Measurements from ENCODE around the gene PLA2G2C.

Gene PLA2G2C

GRCh38 chr1:20158358-20159070 lies 27.8 kb downstream of the PLA2G2C start:
- DNase-seq (ENCODE audit: low read depth in 1 of 2, low spot score in 1 of 2), result no peak

GRCh38 chr1:20154301-20154831 lies 32.0 kb downstream of the PLA2G2C start:
- no peak for DNase-seq (ENCODE audit: low read depth in 1 of 2, low spot score in 1 of 2)

- no peak for DNase-seq (ENCODE audit: low read depth in 1 of 2, low spot score in 1 of 2)
These were observed 33.3 kb downstream of the PLA2G2C start for GRCh38 chr1:20153000-20153418.

GRCh38 chr1:20152599-20152930 lies 33.8 kb downstream of the PLA2G2C start:
- no peak for DNase-seq (ENCODE audit: low read depth in 1 of 2, low spot score in 1 of 2)

DNA sequence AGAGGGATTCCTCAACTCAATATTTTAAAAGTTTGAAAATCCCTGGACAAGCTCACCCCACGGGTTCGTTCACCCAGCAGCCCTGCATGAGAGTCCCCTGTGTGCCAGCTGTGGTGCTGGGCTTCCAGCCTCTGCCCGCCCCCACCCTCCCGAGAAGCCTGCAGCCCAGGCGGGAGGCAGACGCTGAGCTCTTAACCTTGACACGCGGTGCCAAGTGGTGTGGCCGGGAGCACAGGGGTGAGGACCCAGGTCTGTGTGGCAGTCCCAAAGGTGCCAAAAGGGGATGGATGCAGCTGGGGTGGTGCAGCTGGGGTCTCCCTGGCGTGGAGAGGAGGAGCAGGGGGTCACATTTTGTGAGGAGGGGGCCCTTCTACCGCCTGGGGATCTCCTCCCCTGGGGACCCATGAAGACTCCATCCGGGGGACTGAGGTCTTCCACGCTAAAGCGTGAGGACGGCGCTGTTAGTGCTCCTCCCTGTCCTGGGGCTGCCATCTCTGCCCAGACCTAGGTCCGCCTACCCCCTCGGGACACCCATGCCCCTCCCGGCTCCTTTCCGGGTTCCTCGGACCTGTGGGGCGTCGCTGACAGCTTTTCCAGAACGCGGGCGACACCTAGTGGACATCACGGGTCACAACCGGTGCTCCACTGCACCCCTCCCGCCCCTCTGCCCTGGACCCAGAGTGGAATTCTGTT lies 34.3 kb downstream of the PLA2G2C start:
- peak; percentile 72 to 75 for DNase-seq (ENCODE audit: low read depth in 1 of 2, low spot score in 1 of 2)

- DNase-seq (ENCODE audit: low read depth in 1 of 2, low spot score in 1 of 2), result no peak
These were observed 35.3 kb downstream of the PLA2G2C start for GRCh38 chr1:20150969-20151368.

DNA sequence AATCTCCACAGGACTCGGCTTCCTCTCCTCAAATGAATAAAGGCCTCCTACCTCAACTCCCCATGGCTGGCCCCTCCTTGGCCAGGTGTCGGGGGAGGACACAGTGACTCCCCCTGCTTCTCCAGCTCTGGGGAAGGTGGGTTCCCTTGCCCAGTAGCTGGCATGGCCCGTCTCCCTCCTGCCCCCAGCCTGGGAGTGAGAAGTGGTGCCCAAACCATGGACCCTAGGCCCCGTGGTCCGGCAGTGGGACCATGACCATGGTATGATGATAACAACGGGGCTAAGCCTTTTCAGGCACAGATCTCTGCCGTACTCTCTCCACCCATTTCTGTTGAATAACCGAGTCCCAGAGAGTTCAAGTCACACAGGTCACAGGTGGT lies 36.0 kb downstream of the PLA2G2C start:
- DNase-seq (ENCODE audit: low read depth in 1 of 2, low spot score in 1 of 2), result no peak

DNA sequence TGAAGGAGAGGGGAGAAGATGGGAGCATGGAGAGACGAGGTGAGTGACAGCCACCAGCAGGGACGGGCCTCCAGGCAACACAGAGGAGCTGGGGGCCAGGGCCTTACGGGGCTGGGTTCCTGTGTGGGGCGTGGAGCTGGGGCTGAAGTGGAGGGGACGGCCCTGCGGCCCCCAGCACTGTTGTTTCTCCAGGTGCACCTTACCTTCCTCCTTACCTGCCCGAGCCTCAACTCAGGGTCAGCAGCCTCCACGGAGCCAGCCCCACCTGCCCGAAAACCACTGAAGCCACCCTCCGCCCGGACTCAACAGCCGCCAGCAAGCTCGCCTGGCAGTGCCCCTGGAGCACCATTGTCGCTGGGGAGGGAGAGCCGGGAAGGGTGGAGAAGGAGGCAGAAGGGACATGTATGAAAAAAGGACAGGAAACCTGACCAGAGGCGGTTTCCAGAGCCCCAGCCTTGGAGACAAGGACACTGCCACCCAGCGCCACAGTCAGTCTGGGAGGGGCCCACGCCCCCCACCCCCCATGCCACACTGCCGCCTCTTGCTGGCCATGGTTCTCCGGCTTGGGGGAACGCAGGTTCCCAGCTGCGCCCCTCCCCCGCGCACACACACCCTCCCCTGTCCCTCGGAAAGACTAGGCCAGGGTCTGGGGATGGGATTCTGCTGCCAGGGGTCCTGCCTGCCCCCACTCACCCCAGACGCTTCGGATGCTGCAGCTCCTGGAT lies 36.6 kb downstream of the PLA2G2C start:
- DNase-seq (ENCODE audit: low read depth in 1 of 2, low spot score in 1 of 2), result no peak

DNA sequence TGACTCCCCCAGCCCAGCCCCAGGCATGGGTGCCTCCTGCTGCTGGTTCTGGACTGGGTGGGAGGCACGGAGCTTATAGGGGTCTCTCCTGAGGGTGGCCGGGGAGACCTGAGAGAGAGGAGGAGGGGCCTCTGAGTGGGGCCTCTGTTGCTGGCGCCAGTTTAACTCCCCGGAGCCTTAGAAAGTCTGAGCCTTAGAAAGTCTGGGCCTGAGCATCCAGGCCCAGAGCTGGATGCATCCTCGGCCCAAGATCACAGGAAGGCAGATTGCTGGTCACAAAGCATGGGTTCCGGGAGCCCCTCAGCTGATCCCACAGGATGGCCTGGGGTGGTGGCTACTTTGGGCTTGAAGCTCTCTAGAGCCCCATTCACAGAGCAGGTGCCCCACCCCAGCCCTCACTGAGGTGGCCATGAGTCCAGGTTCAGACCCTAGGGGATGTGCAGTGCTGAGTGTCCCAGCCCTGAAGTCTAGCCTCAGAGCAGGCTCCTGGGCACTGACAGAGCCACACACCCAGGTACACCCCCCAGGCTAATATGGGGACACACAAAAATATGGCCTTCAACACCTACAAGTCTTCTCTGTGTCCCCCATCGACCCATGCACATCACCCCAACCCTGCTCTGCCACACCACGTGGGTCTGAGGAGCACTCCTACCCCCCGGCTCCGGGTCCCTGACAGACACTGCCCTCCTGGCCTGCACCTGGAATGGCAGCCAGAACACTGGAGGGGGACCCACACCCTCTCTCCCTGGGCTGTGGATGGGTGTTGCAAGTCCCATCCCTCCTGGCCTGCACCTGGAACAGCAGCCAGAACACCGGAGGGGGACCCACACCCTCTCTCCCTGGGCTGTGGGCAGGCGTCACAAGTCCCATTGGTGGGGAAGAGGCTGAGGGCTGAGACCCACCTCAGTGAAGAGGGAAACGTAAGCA lies 37.5 kb downstream of the PLA2G2C start:
- DNase-seq (ENCODE audit: low read depth in 1 of 2, low spot score in 1 of 2), result no peak

DNA sequence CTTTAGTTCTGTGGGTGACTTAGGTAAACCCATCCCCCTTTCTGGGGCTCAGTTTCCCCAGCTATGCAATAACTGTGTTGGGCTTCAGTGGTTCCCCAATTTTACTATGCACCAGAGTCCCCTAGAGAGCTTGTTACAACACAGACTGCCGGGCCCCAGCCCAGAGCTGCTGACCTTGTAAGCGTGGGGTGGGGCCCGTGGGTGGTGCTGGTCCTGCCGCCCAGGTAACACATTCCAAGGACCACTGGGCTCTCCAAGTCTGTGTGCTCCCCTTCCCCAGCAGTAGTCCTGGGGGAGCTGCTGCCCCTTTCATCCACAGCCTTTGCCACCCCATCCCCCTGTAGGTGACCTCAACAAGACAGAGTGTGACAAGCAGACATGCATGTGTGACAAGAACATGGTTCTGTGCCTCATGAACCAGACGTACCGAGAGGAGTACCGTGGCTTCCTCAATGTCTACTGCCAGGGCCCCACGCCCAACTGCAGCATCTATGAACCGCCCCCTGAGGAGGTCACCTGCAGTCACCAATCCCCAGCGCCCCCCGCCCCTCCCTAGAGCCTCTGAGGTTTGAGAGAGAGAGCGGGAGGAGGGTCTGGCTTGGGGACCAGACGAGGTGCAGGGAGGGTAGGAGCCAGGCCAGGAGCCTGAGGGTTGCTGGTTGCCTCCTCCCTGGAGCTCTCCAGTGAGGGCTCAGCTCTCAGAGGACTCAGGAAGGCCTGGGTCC lies 38.3 kb downstream of the PLA2G2C start:
- DNase-seq (ENCODE audit: low read depth in 1 of 2, low spot score in 1 of 2), result no peak

DNA sequence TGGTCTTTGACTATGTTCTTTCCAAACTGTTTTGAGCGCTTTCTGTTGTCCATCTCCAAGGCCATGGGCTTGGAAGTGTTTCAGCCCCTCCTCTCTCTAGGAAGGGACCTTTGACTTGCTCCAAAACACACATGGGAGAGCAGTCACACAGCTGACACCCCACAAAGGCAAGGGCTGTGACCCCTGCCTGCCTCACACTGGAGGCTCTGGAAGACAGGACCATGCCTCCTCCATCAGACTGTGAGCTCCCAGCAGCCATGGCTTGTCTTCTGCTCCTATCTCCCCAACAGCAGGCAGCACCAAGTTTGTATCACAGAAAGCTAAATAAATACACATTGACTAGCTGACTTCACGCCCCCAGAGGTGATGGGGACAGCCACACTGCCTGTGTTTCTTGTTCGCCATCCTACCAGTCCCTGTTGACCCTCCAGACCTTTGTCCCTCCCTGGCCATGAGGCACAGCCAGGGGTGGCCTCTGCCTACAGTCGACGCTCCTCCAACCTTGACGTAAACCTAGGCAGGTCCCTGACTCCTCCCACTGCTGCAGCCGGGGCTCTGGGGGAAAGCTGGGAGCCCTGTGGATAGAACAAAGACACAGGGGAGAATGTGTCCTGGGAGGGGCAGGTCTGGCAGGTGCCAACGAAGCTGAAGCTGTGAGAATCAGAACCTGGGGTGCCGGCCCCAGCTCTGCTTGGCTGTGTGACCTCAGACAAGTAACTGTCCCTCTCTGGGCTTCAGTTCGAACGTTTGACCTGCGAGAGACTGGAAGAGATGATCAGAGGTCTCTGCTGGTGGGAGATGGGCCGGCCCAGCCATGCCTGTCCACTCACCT lies 42.4 kb downstream of the PLA2G2C start:
- no peak for DNase-seq (ENCODE audit: low read depth in 1 of 2, low spot score in 1 of 2)

GRCh38 chr1:20143318-20143717 lies 43.0 kb downstream of the PLA2G2C start:
- DNase-seq (ENCODE audit: low read depth in 1 of 2, low spot score in 1 of 2), result no peak

GRCh38 chr1:20142001-20142710 lies 44.2 kb downstream of the PLA2G2C start:
- DNase-seq (ENCODE audit: low read depth in 1 of 2, low spot score in 1 of 2), result no peak

- DNase-seq (ENCODE audit: low read depth in 1 of 2, low spot score in 1 of 2), result no peak
These were observed 44.9 kb downstream of the PLA2G2C start for GRCh38 chr1:20141466-20141865.

- no peak for DNase-seq (ENCODE audit: low read depth in 1 of 2, low spot score in 1 of 2)
These were observed 45.3 kb downstream of the PLA2G2C start for GRCh38 chr1:20141001-20141400.

DNA sequence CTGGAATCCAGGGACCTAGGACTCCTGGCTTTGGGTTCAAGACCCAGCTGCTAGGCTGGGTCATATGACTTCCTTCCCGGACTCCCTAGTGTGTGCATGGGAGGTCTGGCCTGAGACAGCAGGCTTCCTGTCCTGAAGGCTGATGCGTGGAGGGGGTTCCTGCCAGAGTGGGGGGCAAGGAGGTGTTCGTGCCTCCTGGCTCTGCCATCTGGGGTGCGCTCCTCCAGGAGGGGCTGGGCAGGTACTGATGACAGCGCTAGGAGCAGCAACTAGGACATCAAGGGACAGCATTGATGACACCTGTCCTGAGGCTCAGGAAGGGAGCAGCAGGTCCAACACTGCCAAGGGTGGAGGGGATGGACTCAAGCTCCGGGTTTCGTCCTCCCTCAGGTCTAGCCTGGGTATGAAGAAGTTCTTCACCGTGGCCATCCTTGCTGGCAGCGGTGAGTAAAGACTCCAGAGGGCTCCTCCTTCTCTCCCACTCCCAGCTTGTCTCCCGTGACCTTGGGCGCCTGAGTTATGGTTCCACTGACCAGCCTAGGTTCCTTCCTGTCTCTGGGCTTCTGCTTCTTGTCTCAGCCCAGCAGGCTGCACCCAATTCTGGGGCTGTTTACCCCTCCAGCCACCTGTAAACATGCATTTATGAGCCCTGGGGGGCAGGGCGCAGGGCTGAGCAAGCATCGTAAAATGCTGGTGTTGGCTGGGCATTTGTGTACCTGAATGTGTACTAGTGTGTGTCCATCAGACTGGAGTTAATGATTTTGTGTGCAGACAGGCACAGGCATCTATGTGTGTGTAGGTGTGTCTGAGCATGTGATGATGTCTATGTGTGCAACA lies 46.3 kb downstream of the PLA2G2C start:
- DNase-seq (ENCODE audit: low read depth in 1 of 2, low spot score in 1 of 2), result no peak

DNA sequence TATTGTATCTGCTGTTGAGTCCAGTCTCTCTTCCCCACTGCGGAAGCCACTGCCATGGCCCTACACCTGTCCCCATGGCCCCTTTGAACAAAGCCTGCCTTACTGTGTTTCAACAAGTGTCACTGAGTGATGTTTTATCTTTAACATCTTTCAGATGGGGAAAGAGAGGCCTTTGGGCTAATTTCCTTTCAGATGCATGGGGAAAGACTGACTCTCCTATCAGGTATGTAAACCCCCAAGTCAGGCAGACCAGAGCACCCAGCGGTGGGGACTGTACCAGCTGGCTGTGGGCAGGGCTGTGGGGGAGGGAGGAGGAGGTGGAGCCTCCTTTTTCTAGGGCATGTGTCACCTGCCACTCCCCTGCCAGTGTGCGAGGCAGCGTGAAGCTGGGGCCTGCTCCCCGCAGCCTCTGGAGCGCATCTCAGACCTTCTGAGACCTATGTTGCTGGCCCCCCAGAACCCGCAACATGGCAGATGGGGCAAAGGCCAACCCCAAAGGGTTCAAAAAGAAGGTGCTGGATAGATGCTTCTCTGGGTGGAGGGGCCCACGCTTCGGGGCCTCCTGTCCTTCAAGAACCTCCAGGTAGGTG lies 47.3 kb downstream of the PLA2G2C start, which contains the start of gene PLA2G2F:
Gene PLA2G2F (plus strand): TSS at position 363 of the 590 bp plus-strand sequence. CDS start 105 bp downstream, at position 468.
- DNase-seq (ENCODE audit: low read depth in 1 of 2, low spot score in 1 of 2), result no peak

All from activated CD4-positive, alpha-beta T cell treated with anti-CD3 and anti-CD28 coated beads, Interleukin-2, amount 50 U/mL, for 24 hours (primary cell).